GM21381 (cell line): ENCODE measurements around the gene SCO1.
"Not testable (repeated sequence)": the region's sequence is repeated elsewhere in the genome, so short reads cannot be mapped to it uniquely, and the experiment has no call there.

Experiments used
- ATAC-seq: cut with Tn5 transposase; IDR thresholded peaks from one replicate; pipeline ENCODE4 v1.9.1; 2021; ENCODE audit warnings: mild to moderate bottlenecking, moderate library complexity; ENCODE audit not compliant: unreplicated experiment

SCO1 gene

DNA sequence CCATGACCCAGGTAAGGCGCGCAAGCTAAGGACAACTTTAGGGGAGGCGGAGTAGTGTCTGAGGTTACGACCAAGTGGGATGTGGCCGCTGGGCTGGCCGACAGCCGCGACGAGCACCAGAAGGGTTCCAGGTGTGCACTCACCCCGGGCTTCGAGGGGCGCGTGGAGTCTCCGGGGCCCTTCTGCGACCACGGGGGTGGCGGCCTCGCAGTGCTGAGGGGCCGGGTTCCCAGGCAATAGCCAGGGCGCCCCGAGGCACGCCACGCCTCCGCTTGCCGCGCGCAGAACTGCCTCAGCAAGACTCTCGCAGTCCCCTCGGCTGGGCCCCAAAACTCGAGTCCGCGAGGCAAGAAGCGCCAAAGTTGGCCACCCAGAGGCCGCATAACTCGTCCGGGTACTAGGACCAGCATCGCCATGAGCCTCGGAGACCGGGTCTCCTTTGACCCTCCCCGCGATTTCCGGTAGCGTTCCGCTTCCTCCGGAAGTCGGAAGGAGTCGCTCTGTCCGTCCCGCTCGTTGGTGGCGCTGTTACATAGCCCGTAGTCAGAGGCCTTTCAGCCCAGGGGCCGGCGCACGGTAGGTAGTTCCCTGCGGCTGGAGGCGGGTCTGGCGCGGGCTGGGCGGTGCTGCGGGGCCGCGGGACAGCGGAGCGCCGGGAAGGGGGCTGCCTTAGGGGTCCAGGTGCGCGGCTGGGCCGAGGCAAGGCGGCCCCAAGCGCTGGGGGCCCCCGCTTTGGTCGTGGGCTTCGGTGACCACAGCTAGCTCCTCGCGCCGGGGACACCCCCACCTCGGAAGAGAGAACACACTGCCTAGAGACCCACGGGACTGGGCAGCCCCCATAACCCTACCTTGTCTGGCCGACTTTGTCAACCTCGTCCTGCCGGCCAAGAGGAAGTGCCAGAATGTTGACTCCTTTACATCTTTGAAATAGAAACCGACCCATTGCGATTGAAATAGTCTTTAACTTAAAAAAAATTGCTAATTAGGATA is at the start of gene SCO1, which contains the start of gene ADPRM:
SCO1 (minus strand) TSS at position 442 of the 990 bp plus-strand sequence; CDS start at position 416, 26 bp downstream.
ADPRM (plus strand) TSS at position 503 of the 990 bp plus-strand sequence. CDS start 7,333 bp downstream, outside the sequence.
- ATAC-seq = peak; percentile 95

DNA sequence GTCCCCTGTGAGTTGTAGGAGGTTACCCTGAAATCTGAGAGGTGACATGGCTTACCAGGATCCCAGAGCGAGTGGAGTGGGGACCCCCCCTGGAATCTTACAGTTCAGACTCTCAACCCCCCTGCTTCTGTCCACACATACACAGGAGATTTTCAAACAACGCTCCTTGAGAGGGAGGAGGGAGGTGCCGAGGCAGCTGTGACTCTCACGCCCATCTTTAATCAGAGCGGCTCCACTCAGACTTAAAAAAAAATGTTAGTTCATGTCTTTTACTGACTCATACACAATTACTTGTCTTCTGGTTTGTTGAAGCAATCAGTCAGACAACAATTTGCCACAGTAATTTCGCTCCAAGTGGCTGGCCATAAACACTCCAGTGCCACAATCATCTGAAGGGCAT is 47.9 kb upstream of the SCO1 start:
- no peak for ATAC-seq

DNA sequence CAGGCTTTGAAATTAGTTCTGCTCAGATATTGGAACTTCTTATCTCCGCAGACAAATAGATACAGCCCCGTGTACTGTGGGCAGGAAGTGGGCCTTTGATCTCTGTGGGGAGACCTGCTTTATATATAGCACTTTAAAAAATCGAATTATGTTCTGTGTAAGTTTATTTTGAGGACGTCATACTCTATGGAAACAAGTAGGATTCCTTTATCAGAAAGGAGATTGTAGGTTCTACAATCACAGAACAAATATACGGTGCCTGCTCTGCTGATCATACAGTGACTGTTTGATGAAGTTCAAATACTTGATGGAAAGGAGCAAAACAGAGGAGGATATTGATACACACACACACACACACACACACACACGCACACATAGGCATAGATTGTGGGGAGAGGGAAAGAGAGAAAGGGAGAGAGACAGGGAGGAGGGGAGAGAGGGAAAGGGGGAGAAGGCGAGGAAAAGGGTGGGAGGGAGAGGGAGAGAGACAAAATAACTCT is 47.2 kb upstream of the SCO1 start:
- no peak for ATAC-seq

DNA sequence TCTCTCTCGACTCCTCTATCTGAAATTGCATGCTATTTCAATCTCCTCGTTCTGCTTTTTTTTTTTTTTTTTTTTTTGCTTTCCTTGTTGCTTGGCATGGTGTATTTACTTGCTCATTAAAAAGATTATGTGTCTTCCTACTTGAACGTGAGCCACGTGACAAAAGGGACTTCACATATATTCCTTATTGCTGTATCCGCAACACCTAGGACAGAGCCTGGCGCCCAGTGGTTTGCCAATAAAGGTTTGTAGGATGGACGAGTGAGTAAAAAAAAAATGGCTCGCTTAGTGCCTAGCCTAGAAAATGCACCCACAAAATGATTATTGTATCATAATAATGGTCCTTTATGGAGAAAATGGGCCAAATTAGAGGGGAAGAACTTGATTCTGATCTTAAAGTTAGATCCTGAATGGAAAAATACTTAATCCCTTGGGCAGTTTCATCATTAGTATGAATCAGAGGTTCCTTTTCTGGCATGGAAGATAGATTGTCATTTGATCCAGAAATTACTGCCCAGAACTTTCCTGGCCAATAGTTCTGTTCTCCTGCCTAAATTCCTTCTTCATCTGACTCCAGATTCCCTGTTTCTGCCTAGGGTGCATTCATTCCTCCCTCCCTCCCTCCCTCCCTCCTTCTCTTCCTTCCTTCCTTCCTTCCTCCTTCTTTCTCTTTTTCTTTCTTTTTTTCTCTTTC is 46.1 kb upstream of the SCO1 start:
- ATAC-seq = no peak

DNA sequence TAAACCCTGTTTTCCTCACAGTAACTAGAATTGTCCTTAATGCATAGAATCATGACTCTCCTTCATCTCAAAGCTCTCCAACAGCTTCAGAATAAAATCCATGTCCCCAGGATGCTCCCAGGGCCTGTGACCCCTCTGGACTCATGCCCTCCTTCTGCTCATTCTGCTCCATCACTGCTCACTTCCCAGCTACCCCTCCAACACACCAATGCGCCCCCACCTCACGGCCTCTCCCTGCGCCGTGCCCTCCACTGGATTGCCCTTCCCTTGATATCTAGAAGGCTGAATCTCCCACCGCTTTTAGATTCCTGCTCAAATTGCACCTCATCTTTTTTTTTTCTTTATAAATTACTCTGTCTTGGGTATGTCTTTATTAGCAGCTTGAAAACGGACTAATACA is 45.1 kb upstream of the SCO1 start:
- ATAC-seq = no peak

DNA sequence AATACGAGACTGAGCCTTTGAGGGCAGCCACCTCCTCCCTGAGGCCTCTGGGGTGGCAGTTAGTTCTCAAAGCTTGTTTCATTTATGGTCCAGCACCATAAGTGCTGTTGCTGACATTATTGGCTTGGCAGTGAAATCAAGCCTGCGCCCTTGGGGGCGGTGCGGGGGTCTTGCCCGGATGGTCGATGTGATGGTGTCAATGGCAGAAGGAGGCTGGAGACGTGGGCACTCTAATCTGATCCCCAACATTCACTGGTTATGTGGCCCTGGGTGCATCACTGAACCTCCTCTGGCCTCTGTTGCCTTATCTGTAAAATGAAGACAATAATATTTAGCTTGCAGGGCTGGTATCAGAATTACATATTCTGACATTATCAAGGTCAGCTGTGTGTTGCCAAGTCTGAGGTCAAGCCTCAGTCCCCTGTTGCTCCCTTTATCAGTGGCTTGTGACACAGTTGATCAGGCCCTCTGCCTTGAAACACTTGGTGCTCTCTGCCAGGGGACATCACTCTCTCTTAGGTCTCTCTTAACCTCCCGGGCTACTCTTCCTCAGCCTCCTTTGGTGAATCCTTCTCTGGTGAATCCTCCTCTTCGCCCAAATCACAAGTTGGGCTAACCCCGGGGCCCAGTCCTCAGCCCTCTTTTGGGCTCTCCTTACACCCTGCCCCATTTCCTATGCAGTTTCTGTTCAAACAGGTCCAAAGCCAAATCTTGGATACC is 44.2 kb upstream of the SCO1 start:
- ATAC-seq = no peak

DNA sequence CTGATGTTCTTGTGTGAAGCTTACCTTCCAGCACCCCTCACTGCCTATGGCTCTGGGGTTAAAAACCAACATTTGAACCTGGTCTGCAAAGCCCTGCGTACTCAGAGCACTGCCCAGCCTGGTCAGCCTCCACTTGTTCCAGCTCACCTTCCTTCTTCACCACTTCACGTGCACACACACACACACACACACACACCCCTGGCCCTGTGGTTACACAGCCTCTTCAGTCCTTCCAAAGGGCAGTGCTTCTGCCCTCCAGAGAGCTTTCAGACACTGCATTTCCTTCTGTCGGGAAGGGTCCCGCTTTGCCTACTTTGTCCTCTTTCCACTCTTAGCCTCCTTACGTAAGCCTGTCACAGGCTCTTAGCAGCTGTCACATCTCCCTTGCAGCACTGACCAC is 42.1 kb upstream of the SCO1 start:
- ATAC-seq = no peak

DNA sequence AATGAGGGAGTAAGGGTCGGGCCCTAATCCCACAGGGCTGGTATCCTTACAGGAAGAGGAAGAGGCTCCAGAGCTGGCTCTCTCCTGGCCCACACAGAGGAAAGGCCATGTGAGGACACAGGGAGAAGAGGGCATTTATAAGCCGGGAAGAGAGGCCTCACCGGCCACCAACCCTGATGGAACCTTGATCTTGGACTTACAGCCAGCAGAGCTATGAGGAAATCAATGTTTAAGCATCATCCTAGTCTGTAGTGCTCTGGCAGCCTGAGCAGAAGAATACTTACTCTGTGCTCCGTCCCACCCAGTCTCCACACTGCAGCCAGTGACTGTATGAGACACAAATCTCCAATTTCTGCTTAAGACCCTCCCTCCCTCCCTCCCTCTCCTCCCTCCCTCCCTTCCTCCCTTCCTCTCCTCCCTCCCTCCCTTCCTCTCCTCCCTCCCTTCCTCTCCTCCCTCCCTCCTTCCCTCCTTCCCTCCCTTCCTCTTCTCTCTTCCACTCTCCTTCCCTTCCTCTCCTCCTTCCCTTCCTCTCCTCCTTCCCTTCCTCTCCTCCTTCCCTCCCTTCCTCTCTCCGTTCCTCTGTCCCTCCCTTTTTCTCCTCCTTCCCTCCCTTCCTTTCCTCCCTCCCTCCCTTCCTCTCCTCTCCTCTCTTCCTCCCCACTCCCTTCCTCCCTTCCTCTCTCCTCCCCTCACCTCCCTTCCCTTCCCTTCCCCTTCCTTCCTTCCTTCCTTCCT is 41.4 kb upstream of the SCO1 start:
- no peak for ATAC-seq

DNA sequence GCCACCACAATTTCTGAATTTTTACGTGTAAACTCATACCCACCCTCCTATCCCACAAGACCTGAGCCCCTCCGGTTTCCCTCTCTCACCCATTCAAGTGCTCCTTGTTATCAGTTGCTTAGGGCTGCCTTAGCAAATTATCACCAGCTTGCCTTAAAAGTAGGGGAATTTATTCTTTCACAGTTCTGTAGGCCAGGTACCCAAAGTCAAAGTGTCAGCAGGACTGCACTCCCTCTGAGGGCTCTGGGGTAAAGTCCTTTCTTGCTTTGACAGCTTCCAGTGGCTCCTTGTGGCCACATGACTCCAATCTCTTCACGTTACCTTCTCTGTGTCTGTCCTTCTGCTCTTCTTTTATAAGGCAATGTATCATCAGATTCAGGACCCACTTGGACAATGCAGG is 40.4 kb upstream of the SCO1 start:
- ATAC-seq = no peak

DNA sequence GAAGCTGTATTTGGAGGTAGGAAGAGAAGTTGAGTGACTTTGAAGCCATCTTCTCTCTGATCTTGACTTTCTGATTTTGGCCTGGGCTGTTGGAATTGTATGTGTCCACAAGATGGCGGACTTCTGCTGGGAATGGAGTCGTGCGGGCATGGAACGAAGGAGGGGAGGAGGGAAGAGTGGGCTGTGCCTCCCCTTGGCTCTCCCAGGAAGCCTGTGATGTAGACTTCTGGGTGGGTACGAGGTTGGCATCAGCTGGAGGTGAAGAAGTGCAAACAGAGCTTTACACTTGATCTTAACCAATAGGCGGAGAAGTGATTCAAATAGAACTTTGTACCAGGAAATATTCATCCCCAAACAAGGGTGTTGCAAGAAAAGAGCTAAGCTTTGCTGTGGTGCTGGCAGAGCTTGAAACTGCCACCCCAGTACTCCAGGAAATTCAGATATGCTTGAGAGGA is 39.9 kb upstream of the SCO1 start:
- no peak for ATAC-seq

DNA sequence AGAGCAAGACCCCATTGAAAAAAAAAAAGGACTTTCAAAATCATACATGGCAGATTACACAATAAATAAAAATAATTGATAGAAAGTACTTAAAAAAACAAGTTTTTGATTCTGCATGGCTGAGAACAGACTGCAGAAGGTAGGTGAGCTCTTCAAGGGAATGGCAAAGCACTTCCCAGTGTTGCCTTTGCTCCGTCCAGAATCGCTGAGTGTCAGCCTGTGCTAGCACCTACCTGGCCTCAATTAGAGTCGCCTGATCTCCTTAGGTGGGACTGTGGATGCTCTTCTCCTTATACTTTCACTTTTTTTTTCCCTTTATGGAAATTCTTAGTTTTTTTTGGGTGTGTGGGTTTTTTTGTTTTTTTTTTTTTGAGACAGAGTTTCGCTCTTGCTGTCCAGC is 38.5 kb upstream of the SCO1 start:
- ATAC-seq = no peak

DNA sequence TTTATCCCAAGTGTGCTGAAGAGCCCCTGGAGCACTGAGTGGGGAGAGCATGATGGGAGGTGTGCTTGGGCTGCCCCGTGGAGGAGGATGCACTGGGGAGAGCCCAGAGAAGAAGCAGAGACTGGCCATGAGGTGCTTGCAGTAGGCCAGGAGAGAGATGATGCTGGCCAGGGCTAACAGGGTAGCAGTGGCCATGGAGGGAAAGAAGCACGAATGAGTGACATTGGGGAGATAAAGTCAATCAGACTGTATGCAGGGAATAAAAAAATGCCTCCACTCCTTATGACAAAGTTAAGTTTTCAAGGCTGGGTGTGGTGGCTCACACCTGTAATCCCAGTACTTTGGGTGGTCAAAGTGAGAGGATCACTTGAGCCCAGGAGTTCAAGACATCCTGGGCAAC is 37.9 kb upstream of the SCO1 start:
- ATAC-seq = no peak

DNA sequence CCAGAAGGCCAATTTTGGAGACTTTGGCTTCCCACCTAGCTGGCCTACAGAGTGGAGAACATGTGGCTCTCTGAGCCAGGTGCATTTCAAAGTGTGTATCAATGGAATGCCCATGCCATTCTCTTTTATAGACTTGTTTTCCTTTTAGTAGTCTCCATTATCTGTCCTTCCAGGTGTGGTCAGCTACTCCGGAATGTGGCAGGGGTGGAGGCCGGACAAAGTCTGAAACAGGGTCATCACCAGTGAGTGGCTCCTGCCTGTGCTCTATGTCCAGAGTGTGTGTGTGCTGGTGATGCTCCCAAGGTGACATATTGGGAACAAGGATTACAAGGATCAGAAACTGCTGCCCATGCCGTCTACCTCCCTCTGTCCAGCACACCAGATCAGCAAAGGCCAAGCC is 36.3 kb upstream of the SCO1 start:
- no peak for ATAC-seq

DNA sequence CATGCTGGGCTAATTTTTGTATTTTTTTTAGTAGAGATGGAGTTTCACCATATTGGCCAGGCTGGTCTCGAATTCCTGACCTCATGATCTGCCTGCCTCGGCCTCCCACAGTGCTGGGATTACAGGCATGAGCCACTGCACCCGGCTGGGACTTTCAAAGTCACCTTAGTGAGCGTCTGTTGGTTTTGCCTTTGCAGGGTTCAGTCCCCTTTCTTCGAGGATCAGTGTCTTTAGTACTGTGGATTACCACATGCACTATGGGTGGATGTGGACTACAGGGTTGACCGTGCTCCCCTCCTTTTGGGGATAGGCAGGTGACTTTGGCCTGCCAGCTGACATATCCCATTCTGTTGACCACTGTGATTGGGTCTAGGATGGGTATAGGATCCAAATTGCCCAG is 34.8 kb upstream of the SCO1 start:
- ATAC-seq = not testable (repeated sequence)

DNA sequence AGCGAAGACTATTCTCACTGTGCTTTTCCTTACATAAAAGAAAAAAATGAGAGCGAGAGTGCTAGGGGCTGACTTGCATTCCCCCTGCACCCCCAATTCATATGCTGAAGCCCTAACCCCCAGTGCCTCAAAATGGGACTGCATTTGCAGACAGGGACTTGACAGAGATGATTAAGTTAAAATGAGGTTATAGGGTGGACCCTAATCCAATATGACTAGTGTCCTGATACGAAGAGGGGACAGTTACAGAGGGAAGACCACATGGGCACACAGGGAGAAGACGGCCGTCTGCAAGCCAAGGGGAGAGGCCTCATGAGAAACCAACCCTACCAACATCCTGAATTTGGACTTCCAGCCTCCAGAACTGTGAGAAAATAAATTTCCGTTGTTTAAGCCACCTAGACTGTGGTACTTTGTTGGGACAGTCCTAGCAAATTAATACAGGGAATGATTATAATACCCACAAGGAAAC is 34.1 kb upstream of the SCO1 start:
- no peak for ATAC-seq

DNA sequence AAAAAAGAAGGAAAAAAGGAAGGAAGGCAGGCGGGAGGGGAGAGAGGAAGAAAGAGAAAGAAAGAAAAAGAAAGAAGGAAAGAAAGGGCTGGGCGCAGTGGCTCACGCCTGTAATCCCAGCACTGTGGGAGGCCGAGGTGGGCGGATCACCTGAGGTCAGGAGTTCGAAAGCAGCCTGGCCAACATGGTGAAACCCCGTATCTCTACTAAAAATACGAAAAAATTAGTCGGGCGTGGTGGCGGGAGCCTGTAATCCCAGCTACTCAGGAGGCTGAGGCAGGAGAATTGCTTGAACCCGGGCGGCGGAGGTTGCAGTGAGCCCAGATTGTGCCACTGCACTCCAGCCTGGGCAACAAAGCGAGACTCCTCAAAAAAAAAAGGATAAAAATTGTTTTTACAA is 32.9 kb upstream of the SCO1 start:
- ATAC-seq = peak; percentile 8

DNA sequence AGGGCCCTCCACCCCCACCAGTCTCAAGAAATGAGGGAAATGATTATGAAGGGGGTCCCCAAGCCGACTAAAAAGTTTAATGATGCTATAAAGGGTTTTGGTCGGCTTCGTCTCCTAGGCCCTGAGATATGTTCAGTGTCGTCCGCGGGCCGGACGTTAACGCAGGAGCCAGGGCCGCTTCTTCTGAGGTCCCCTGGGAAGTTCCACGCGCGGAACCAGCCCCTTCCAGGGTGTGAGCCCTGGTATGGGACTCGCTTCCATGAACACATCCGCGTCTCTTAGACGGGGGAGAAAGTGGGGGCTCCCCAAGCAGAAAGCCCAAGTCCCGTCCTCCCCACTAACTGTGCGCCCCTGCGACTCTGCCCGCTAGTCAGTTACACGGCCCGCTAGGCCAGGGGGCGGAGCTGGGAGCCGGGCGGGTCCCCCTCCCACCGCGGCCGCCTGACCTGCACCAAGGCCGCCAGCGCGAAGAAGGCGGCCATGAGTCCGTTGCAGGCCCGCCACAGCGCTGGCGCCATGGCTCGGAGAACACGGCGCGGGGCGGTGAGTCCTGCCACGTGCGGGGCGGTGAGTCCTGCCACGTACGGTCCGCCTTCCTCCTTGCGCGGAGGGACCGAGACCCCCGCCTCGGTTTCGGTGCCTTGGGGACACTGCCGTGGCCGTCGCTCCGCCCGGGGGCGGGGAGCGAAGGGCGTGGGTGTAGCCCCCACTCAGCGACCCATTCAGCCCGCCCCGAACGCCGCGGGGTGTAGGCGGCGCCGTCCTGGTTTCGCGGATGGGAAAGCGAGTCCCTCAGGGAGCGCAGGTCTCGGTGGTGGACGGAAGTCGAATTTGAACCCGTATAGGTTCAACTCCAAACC is 32.2 kb upstream of the SCO1 start, which contains the start of gene TMEM220:
TMEM220 (minus strand) TSS at position 690 of the 860 bp plus-strand sequence; CDS start at position 518, 172 bp downstream.
- ATAC-seq = peak; percentile 79

DNA sequence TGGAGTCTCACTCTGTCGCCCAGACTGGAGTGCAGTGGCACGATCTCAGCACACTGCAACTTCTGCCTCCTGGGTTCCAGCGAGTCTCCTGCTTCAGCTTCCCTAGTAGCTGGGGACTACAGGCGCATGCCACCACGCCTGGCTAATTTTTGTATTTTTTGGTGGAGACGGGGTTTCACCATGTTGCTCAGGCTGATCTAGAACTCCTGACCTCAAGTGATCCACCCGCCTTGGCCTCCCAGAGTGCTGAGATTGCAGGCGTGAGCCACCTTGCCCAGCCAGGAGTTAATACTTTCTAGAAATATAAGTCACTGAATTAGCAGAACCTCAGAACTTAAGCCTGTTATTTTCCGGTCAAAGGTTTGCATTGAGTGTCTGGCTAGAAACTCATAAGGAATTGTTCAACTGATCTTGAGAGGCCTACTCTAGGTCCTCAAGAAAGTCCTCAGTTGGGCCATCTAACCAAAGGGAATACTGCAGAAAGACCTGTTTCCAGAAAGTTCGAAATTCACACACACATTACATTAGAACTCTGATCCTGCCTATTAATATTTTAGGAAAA is 31.1 kb upstream of the SCO1 start:
- no peak for ATAC-seq

DNA sequence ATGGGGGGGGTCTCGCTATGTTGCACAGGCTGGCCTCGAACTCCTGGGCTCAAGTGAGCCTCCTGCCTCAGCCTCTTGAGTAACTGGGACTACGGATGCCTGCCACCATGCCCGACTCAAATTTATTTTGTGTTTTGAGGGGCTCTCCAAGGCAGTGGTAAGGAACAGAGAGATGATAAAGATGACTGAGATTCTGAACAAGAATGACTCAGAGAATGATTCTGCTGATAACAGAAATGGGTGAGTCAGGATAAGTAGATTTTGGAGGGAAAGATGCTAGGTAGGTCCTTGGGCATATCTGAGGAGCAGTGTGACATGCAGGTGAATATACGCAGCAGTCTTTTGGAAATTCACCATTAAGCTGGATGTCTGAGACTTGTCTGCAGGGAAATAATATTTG is 29.9 kb upstream of the SCO1 start:
- no peak for ATAC-seq
